ENCODE results near the gene RRP1.

The RRP1 gene

DNA sequence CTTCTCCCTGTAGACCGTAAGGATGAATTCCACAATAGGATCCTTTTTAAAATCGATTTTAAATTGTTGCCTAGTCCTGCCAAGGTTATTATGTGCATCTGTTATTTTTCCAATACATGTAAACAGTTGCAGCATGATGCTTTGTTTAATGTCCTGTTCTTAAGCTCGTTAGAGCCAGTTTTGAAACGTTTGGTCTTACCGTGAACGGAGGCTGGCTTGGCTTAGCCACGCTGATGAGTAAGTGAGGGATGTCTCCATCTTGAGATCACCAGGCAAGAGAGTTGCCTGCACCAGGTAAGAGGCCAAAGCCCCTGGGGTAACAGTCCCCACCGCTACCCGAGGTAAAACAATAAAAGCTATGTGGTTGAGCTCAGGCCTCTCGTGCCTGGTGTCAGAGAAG lies 30.6 kb upstream of the RRP1 start:
- DNase-seq, result no peak

- no peak for DNase-seq
These were observed 29.7 kb upstream of the RRP1 start for GRCh38 chr21:43759651-43760050.

DNA sequence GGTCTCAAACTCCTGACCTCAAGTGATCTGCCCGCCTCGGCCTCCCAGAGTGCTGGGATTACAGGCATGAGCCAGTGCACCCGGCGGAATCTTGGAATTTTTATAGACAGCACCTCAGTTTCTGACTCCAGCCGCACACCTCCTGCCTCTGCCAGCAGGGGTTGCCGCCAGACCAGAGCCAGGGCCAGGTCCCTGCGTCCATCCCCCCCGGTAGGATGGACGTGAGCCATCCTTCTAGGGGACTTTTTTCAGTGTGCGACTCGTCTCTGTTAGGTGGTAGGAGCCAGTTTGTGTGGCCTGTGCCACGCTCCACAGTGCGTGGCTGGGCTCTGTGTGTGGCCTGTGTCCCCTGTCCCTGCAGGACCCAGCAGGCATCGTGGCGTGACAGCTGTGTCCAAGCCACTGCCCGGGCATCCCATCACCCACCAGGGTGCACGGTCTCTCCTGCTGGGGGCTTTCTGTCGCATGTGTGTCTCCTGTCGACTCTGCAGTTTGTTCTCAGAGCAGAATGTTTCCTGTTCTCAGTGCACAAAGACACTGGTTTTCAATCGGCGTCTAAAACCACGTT lies 28.9 kb upstream of the RRP1 start:
- DNase-seq, result no peak

DNA sequence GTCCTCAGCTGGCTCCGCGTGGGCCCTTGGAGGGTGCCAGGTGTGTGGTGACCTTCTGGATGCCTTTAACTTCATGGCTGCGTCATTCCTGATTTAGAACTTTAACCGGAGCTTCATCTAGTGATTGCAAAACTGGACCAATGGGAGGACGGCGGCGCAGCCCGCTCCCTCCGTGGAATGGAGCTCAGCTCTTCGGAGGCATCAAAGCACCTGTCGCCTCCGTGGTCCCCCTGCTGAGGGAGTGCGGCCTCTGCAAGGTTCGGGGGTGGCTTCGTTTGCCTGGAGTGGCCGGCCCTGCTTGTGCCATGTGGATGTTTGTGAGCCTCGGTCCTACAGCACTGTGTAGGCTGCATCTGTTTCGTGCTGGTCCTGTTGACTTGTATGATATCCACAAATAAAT lies 27.5 kb upstream of the RRP1 start:
- DNase-seq, result no peak

DNA sequence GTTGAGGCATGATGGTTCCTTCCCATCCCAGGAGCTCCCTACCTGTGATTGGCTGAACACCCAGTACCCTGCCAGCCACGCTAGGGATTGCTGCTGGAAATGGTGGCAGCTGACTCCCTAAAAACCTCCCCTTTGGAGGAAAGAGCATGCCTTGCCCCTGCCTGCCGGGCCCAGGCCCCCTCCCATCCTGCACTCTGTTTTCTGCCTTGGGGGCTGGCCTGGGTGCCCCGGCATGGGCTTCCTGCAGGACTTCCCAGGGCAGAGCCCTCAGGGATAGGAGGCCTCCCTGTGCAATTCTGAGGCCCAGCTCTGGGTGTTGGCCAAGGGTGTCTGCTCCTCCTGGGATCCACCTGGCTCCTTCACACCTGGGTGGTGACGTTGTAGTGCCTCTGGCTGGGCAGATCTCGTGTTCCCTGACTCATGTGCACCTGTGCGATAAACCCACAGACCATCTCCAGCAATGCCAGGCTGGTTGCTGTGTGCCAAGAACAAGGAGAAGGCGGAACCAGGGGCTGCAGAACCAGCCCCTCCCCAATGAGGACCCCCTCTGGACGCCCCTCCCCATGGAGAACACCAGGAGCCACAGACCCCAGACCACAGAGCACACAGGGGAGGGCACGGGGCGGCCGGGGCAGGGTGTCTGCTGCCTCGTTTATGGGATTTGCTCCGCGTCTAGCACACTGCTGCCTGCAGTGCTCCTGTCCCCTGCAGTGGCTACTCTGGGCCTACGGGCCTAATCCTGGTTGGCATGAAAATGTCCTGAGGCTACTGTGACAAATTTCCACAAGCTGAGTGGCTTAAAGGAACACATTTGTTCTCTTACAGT lies 26.9 kb upstream of the RRP1 start:
- no peak for DNase-seq

GRCh38 chr21:43763901-43764523 lies 25.4 kb upstream of the RRP1 start:
- DNase-seq, result no peak

DNA sequence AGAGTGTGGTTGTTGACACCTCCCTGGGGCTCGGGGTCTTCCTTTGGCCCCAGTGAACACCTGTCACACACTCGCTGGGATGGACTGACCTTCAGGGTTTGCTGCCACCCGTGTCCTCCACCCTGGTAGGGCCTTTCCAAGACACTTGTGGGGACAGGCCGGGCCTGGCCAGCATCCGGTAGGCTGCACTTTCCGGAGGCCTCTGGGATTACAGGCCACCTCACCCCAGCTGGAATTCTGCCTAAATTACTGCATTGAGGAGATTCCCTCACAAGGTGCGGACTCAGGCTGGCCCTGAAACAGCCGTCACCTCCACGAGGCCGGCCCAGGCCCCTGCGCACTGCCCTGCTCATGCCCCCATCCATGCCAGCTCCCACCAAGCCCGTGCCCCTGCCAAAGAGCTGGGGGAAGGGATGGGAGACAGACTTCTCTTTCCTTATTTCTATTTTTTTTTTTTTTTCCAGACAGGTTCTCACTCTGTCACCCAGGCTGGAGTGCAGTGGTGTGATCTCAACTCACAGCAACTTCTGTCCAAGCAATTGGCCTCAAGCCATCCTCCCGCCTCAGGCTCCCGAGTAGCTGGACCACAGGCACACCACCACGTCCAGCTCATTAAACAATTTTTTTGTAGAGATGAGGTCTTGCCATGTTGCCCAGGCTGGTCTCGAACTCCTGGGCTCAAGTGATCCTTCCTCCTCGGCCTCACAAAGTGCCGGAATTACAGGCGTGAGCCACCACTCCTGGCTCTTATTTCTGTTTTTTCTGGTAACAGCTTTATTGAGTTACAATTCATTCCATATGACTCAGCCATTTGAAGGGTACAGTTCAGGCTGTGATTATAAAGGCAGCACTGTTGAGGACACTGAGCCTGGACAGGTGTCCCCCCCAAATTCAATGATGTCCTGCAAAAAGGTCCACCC lies 24.5 kb upstream of the RRP1 start:
- no peak for DNase-seq

- no peak for DNase-seq
These were observed 22.5 kb upstream of the RRP1 start for GRCh38 chr21:43766734-43767497.

GRCh38 chr21:43767498-43767983 lies 21.8 kb upstream of the RRP1 start:
- no peak for DNase-seq

DNA sequence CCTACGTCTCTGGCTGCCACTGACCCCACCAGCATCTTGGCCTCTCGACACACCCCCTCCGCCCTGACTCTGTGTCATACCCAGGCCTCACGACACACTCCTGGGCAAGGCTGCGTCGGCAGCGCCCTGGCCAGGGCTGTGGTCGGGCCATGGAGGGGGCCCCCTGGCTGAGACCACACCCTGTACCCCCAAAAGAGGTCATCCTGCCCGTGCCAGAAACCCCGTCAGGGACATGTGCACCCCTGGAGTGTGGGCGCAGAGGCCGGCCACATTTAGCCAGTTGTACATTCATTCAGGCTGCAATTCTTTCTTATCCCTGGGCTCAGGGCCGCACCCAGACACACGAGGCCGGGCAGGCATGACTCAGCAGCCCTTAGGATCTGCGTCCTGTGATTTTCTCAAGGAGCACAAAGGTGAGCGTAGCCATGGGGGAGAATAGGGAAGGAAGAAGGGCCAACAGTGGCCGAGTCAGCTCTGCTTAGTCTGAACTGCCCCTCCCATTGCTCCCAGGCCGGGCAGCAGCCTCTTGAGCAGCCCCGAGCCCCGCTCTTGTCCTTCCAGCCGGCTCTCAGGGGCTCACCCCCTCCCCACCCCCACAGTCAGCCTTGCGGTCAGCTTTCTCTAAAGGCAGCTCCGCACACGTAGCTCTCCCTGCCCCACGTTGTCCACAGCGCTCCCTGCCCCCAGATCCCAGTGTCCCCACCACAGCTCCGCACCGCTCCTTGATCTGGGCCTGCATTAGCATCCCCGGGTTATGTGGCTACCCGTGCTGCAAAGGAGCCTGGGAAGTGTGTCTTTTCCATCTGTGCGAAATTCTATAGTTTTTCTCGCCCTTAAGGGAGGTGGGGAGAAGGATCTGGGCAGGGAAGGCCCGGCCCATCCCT lies 21.2 kb upstream of the RRP1 start:
- DNase-seq, result no peak

GRCh38 chr21:43768868-43769167 lies 20.6 kb upstream of the RRP1 start:
- DNase-seq, result no peak

- DNase-seq, result no peak
These were observed 19.9 kb upstream of the RRP1 start for GRCh38 chr21:43769325-43769958.

DNA sequence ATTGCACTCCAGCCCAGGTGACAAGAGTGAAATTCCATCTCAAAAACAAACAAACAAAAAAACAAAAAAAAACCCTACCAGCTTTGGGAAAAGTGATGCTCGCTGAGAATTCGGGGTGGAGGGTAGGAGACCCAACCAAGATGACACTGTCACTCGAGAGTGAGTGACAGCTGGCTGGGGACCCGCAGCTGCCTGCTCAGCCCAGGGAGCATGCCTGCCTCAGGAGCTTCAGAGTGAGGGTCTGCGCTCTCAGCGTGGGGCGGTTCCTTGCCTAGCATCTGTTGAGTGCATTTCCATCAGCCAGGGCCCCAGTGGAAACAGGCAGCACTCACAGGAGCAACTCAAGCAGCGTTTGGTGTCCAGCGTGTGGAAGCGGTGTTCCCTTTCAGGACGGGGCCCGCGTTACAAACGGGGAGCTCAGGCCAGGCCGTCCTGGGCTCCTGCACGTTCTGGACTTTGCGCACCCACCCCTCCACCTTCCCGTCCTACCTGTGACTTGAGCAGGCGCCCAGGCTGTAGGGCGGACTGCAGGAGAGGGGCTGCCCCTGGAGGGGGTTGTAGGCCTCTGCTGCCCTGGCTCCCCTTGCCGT lies 19.2 kb upstream of the RRP1 start:
- no peak for DNase-seq

GRCh38 chr21:43771199-43771675 lies 18.1 kb upstream of the RRP1 start:
- DNase-seq, result no peak

- DNase-seq, result no peak
These were observed 17.5 kb upstream of the RRP1 start for GRCh38 chr21:43771698-43772424.

GRCh38 chr21:43772425-43772821 lies 17.0 kb upstream of the RRP1 start:
- DNase-seq, result no peak

DNA sequence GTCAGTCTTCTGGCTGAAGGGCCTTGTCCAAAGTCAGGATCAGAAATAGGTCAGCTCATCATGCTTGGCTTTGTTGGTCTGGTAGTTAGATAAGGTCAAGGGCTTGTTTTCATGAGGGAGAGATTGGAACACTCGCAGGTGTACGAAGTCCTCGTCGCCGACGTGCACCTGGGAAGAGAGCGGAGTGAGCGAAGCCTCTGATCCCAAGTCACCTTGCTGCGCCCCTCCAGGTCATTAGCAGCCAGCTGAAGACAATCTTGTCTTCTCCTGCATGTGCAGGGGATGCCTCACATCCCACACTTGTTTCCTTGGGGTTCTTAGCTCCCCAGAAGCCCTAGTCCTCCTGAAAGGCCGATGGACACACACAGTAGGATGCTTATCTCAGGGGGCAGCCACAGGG lies 15.2 kb upstream of the RRP1 start:
- no peak for DNase-seq

DNA sequence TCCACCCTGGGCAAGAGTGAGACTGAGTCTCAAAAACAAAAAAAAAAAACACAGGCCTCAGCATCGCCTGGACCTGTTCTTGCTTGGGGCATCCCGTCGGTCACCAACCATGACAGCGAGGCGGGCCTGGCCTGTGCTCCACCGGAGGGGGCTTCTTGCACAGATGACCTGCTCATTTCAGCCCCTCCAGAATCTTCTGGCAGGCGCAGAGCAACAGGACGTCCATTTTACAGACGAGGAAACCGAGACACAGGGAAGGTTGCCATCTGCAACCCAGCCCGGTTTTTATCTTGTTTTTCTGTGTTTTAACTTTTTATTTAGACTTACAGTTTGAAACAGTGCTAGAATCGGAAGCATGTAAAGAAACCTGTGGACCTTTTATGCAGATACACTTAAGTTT lies 14.2 kb upstream of the RRP1 start:
- no peak for DNase-seq

GRCh38 chr21:43775795-43776430 lies 13.5 kb upstream of the RRP1 start, which contains the start of gene CSTB:
CSTB (minus strand) TSS chr21:43776308; CDS start chr21:43776269, 39 bp downstream.
- DNase-seq, result peak; percentile 60

Data from NCI-H1694 (cell line).